GM12878 (cell line): ENCODE measurements around the gene CARD10. TPM values are rescaled to one million over a fixed set of nuclear protein-coding genes. Genes with fewer than 3 reads are reported as not detected.

Experiments
- ASH2L ChIP-seq: fragments of 300-600, 200-600 bp; sonication (generic); IDR thresholded peaks from 2 replicates; pipeline ENCODE4 v1.6.1; 2017; ENCODE audit warnings: low read depth, mild to moderate bottlenecking, borderline replicate concordance
- CHD2 ChIP-seq: IDR thresholded peaks from 2 replicates; pipeline ENCODE4 v1.6.1; 2011; ENCODE audit warnings: low read depth, low read length, improper control_type of control experiment, borderline replicate concordance
- ELK1 ChIP-seq: IDR thresholded peaks from 2 replicates; pipeline ENCODE4 v1.6.1; 2012; ENCODE audit warnings: low read depth, low read length, improper control_type of control experiment
- FOXK2 ChIP-seq: fragments of 450-650 bp; IDR thresholded peaks from 2 replicates; pipeline ENCODE4 v1.6.1; 2017; ENCODE audit warnings: mild to moderate bottlenecking, moderate library complexity
- HDGF ChIP-seq: fragments of 450-650 bp; IDR thresholded peaks from 2 replicates; pipeline ENCODE4 v1.6.1; 2016; ENCODE audit warnings: antibody characterized with exemption
- IRF4 ChIP-seq: IDR thresholded peaks from 2 replicates; pipeline ENCODE4 v1.6.1; 2011; ENCODE audit warnings: low read depth, low read length
- KAT2A ChIP-seq: conservative IDR thresholded peaks from 2 replicates; pipeline ENCODE4 v1.6.1; 2011; ENCODE audit warnings: low read depth, low read length; ENCODE audit not compliant: control insufficient read depth
- NBN ChIP-seq: fragments of 450-650 bp; IDR thresholded peaks from 2 replicates; pipeline ENCODE4 v1.6.1; 2016
- NFYB ChIP-seq: IDR thresholded peaks from 2 replicates; pipeline ENCODE4 v1.6.1; 2011; ENCODE audit warnings: low read depth, mild to moderate bottlenecking, low read length, improper control_type of control experiment, moderate library complexity; ENCODE audit not compliant: insufficient read depth
- REST ChIP-seq: IDR thresholded peaks from 2 replicates; pipeline ENCODE4 v1.6.1; 2012; ENCODE audit warnings: mild to moderate bottlenecking, low read depth, low read length
- SREBF2 ChIP-seq: IDR thresholded peaks from 2 replicates; pipeline ENCODE4 v1.6.1; 2012; ENCODE audit warnings: mild to moderate bottlenecking, low read length
- STAT3 ChIP-seq: IDR thresholded peaks from 2 replicates; pipeline ENCODE4 v1.6.1; 2011; ENCODE audit warnings: low read depth, low read length, improper control_type of control experiment
- YY1 ChIP-seq: IDR thresholded peaks from 2 replicates; pipeline ENCODE4 v1.6.1; 2011; ENCODE audit warnings: low read depth, mild to moderate bottlenecking, low read length
- ZNF687 ChIP-seq: fragments of 450-650 bp; IDR thresholded peaks from 2 replicates; pipeline ENCODE4 v1.6.1; 2017; ENCODE audit warnings: mild to moderate bottlenecking, moderate library complexity
- polyA plus RNA-seq, 11 experiments: library from polyadenylated mRNA; depleted of rRNA in 4 of 11; unstranded in 6 of 11; stranded (reverse) in 5 of 11; fragments of >200 nt; fragmentation: Nextera tagmentation in 4 of 11; fragmentation: Illumina TruSeq in 1 of 11; extraction: Ambion mirVana in 4 of 11; extraction: Trizol in 1 of 11; gene quantifications; 1 replicate in 1 of 11; 2 replicates in 10 of 11; pipeline versions ENCODE4 v1.2.1 to v1.2.3, GENCODE V29; 2011 to 2016; ENCODE audit warnings: inconsistent platforms in 2 of 11, missing spikeins in 2 of 11, low read depth in 1 of 11
- total RNA-seq, 4 experiments: library from RNA; depleted of rRNA in 3 of 4; stranded (reverse); fragments of >200 nt in 3 of 4; fragmentation: Illumina TruSeq in 1 of 4; extraction: Trizol in 1 of 4; gene quantifications; 2 replicates each; pipeline versions ENCODE4 v1.2.1 to v1.2.3, GENCODE V29; 2013 to 2021

CARD10 gene
- total and polyA plus RNA-seq, 10 of the 15 experiments (the other 5 are each of a cell fraction or from before 2014, with no cell fraction given), result 0.08 to 0.10 (median 0.10) TPM; not detected in 7

GRCh38 chr22:37454857-37455686 is 64.1 kb downstream of the CARD10 start (continued):
- TF ChIP-seq ZNF687, result no peak
- no peak for TF ChIP-seq FOXK2
- TF ChIP-seq STAT3, result no peak
- TF ChIP-seq KAT2A, result no peak
- no peak for TF ChIP-seq ASH2L
- no peak for TF ChIP-seq NBN
- TF ChIP-seq SREBF2, result no peak
- no peak for TF ChIP-seq REST
- TF ChIP-seq IRF4, result no peak
- no peak for TF ChIP-seq HDGF
- no peak for TF ChIP-seq NFYB
- no peak for TF ChIP-seq CHD2
- no peak for TF ChIP-seq ELK1
- TF ChIP-seq YY1, result no peak
